Retinal pigment epithelial cell (primary cell): ENCODE measurements around the gene SLC1A4.
"Not testable (repeated sequence)": the region's sequence is repeated elsewhere in the genome, so short reads cannot be mapped to it uniquely, and the experiment has no call there.

Experiments
- DNase-seq: peaks from one replicate; pipeline ENCODE4 v3.0.0-alpha.2; 2010; ENCODE audit warnings: low read depth
- H3K4me3 ChIP-seq: 2 replicates; pipeline ENCODE4 v1.5.1; 2011; ENCODE audit warnings: mild to moderate bottlenecking, low read length, control low read depth, moderate library complexity
- CTCF ChIP-seq: conservative IDR thresholded peaks from 2 replicates; pipeline ENCODE4 v1.5.1; 2011; ENCODE audit warnings: low read depth, low read length, control low read depth, inconsistent platforms

The SLC1A4 gene

GRCh38 chr2:65019675-65020195 lies 30.5 kb downstream of the SLC1A4 start:
- no peak for TF ChIP-seq CTCF
- no peak overlapping the region for H3K4me3 ChIP-seq

GRCh38 chr2:65020251-65020650 lies 31.1 kb downstream of the SLC1A4 start:
- H3K4me3 ChIP-seq, DNase-seq: not testable (repeated sequence)

More at GRCh38 chr2:65019675-65020195, 30.5 kb downstream of the SLC1A4 start:
- DNase-seq: no peak

GRCh38 chr2:65020943-65021528 lies 31.8 kb downstream of the SLC1A4 start:
- no peak for TF ChIP-seq CTCF
- no peak overlapping the region for H3K4me3 ChIP-seq
- no peak for DNase-seq

- no peak overlapping the region for H3K4me3 ChIP-seq
- DNase-seq: no peak
- no peak for TF ChIP-seq CTCF
Observed at GRCh38 chr2:65021709-65022108, 32.5 kb downstream of the SLC1A4 start.

GRCh38 chr2:65022189-65022588 lies 33.0 kb downstream of the SLC1A4 start:
- DNase-seq: no peak
- no peak for TF ChIP-seq CTCF
- no peak overlapping the region for H3K4me3 ChIP-seq

GRCh38 chr2:65023742-65024141 lies 34.5 kb downstream of the SLC1A4 start:
- TF ChIP-seq CTCF: no peak
- DNase-seq: no peak
- H3K4me3 ChIP-seq: no peak overlapping the region

- no peak overlapping the region for H3K4me3 ChIP-seq
- no peak for TF ChIP-seq CTCF
- no peak for DNase-seq
Observed at GRCh38 chr2:65024149-65024829, 35.1 kb downstream of the SLC1A4 start.
